GM03348 (cell line): ENCODE measurements around the gene MICALL1.

Source experiments
- DNase-seq: peaks from one replicate; pipeline ENCODE4 v3.0.0; 2012; ENCODE audit warnings: low spot score

MICALL1 gene

GRCh38 chr22:37982151-37982785 lies 76.2 kb downstream of the MICALL1 start:
- DNase-seq = no peak

GRCh38 chr22:37982938-37983859 lies 77.1 kb downstream of the MICALL1 start:
- no peak for DNase-seq

- DNase-seq = no peak
Measured at GRCh38 chr22:37983860-37984791, 78.0 kb downstream of the MICALL1 start, which contains the start of gene SOX10. TSS of gene SOX10 (minus strand) at chr22:37984555. CDS start at chr22:37983784, 771 bp downstream.

DNA sequence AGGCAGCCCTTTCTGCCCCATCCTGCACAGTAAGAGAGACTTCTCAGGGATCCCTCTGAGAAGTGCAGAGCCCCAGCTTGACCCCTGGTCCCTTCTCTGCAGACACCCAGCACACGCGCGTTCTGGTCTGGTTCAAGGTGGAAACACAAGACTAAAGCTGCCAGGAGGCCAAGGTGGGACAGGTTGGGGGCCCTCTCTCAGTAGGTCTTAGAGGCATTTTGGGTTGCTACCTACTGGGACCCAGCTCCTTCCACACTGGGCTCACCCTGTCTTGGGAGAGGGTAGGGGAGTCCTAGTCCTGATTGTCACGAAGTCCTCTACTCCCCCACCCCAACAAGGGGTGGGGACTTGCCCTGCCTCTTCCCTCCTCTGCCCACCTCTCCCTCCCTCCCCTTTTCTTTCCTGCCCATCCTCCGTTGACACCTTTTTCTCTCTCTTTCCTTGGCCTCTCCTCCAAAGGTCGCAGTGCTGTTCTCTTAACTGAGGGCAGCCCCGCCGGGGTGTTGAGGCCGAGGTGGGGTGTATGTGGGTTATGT lies 79.0 kb downstream of the MICALL1 start:
- no peak for DNase-seq

- DNase-seq = no peak
Measured at GRCh38 chr22:37985751-37986281, 79.7 kb downstream of the MICALL1 start.

GRCh38 chr22:37986371-37986770 lies 80.3 kb downstream of the MICALL1 start:
- DNase-seq = no peak

DNA sequence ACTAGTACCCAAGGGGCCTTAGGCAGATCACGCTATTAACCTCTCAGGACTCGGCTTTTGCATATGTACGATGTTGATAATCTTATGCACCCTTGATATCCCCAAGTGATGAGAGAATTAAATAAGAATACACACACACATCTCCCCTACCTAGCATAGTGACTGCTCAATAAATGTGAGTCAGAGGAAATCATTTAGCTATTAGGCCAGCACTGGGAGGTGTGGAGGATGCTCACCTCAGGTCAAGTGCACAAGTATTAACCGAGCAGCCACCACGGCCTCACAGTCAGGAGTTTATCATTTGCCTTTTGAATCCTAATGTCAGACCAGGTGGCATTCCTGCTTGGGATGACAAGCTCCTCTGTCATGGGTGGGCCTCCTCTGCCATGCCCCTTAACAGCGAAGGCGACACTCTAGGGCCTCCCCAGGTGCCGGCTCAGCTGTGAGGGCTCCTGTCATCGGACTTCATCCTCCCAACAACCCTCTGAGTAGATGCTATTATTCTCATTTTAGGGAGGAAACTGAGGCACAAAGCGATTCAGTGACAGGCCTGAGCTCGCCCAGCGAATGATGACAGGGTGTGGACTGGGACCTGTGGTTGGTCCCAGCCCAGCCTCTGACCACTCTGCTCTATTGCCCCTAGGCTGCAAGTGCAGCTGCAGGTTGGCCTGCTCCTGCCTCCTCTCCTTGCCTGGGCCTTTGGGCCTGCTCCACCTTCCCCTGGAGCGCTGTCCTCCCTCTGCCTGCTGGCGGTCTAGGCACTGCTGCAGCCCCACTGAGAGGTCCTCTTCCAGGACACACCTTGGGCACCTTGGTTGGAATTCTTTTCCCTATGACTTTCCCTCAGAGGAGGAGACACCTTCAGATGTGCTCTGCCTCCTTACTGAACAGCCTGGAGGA lies 83.3 kb downstream of the MICALL1 start:
- DNase-seq = no peak

- no peak for DNase-seq
Measured at GRCh38 chr22:37990301-37990700, 84.2 kb downstream of the MICALL1 start.

- DNase-seq = no peak
Measured at GRCh38 chr22:37990862-37991261, 84.8 kb downstream of the MICALL1 start.

GRCh38 chr22:37991731-37992442 lies 85.8 kb downstream of the MICALL1 start:
- DNase-seq = no peak
